Panc1 (cell line): ENCODE measurements around the gene LMOD1. TPM values are rescaled to one million over a fixed set of nuclear protein-coding genes. Genes with fewer than 3 reads are reported as not detected.

Experiments
- ATAC-seq: fragments of 200-7000 bp; cut with Tn5 transposase; 2 replicates; pipeline ENCODE4 v1.9.1; 2020; ENCODE audit warnings: mild to moderate bottlenecking, moderate library complexity
- BruUV-seq: library from RNA; stranded (reverse); fragments of 400-500 nt; replicated peaks from 2 replicates; lab custom pipeline; 2021; lab: Mats Ljungman, UMichigan
- CTCF ChIA-PET: fragments of 300-600 bp; sonication (Branson Sonifier 250); formaldehyde crosslinking; loops from one replicate; lab custom pipeline; 2022; ENCODE audit warnings: antibody characterized with exemption; lab: Charles Lee
- POLR2A ChIA-PET: fragments of 300-600 bp; sonication (Branson Sonifier 250); formaldehyde crosslinking; loops from one replicate; lab custom pipeline; 2022; ENCODE audit warnings: antibody characterized with exemption; lab: Charles Lee
- DNase-seq: peaks from one replicate; pipeline ENCODE4 v3.0.0-alpha.2; 2010; ENCODE audit warnings: low read depth, low spot score
- H3K27ac ChIP-seq: 2 replicates; pipeline ENCODE4 v1.5.1; 2011; ENCODE audit warnings: mild to moderate bottlenecking, low read length, inconsistent platforms
- H3K27me3 ChIP-seq: fragments of 200-500 bp; sonication (Bioruptor generic); 2 replicates; pipeline ENCODE4 v1.6.0; 2014; ENCODE audit warnings: low read length, inconsistent platforms; ENCODE audit not compliant: control insufficient read depth, insufficient read depth
- H3K36me3 ChIP-seq: fragments of 200-500 bp; sonication (Bioruptor generic); 2 replicates; pipeline ENCODE4 v1.5.1; 2014; ENCODE audit warnings: inconsistent platforms, mild to moderate bottlenecking, low read length, moderate library complexity; ENCODE audit not compliant: control insufficient read depth, insufficient read depth
- H3K4me1 ChIP-seq: 2 replicates; pipeline ENCODE4 v1.5.1; 2011; ENCODE audit warnings: inconsistent platforms, mild to moderate bottlenecking, low read length, moderate library complexity; ENCODE audit not compliant: control insufficient read depth, insufficient read depth
- H3K4me3 ChIP-seq, 2 experiments: 2 replicates each; pipeline ENCODE4 v1.5.1; 2011 to 2012; ENCODE audit warnings: low read depth in 2 of 2, low read length in 2 of 2, mild to moderate bottlenecking in 2 of 2, inconsistent platforms in 1 of 2, moderate library complexity in 1 of 2
- H3K9me3 ChIP-seq: fragments of 200-500 bp; sonication (Bioruptor generic); 2 replicates; pipeline ENCODE4 v1.5.1; 2014; ENCODE audit warnings: low read depth, mild to moderate bottlenecking, inconsistent platforms, low read length, moderate library complexity; ENCODE audit not compliant: control insufficient read depth, insufficient read depth
- POLR2AphosphoS5 ChIP-seq: IDR thresholded peaks from 2 replicates; pipeline ENCODE4 v1.6.1; 2012; ENCODE audit warnings: mild to moderate bottlenecking, low read depth, low read length, moderate library complexity
- SIN3A ChIP-seq: IDR thresholded peaks from 2 replicates; pipeline ENCODE4 v1.6.1; 2012; ENCODE audit warnings: low read depth, mild to moderate bottlenecking, low read length, moderate library complexity, borderline replicate concordance; ENCODE audit not compliant: insufficient read depth
- TCF7L2 ChIP-seq: IDR thresholded peaks from 2 replicates; pipeline ENCODE4 v1.6.1; 2011; ENCODE audit warnings: mild to moderate bottlenecking, low read depth, low read length, inconsistent platforms
- in situ Hi-C: cut with HindIII; loops from 2 replicates; pipeline ENCODE4 v1.10.0; 2016; ENCODE audit warnings: low sequenced_read_pairs, low pct_unique_long_range_greater_than_20kb
- intact Hi-C: fragments of 100-400 bp; cut with micrococcal nuclease; formaldehyde crosslinking; loops from one replicate; pipeline ENCODE4 v1.10.0; 2022; ENCODE audit not compliant: unreplicated experiment
- total RNA-seq: library from RNA; stranded (reverse); gene quantifications from one replicate; pipeline ENCODE4 v1.2.1, GENCODE V29; 2021; ENCODE audit not compliant: unreplicated experiment
- TF ChIP-seq, protein P1 (sequence below), 2 experiments: IDR thresholded peaks; 2 replicates each; pipeline ENCODE4 v1.6.1; 2011 to 2012; ENCODE audit warnings: low read depth in 2 of 2, control low read depth in 1 of 2, low read length in 1 of 2, mild to moderate bottlenecking in 1 of 2, moderate library complexity in 1 of 2; ENCODE audit not compliant: insufficient read depth in 1 of 2
- TF ChIP-seq, protein P2 (sequence below): fragments of 450-650 bp; IDR thresholded peaks from 2 replicates; pipeline ENCODE4 v1.5.1; 2017; ENCODE audit warnings: mild to moderate bottlenecking

The LMOD1 gene
- total RNA-seq, 1 experiment from 2014 or later: 0.13 TPM

DNA sequence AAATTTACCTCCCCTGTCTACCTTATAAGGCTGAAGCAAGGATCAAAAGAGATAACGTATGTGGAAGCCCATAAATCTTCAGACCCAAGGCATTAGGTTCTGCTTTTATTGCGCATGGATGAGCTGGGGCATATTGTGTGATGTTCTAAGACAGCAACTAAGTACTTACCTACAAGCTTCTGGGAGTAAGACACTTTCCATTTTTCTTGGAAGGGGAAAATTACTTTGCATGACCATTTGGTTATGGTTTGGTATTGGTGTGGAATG is 21.1 kb downstream of the LMOD1 start:
- Histone ChIP-seq H3K27ac (no peak overlapping the region), H3K36me3 (no peaks in the 10 kb centered on the region), H3K4me1 (no peaks in the 10 kb centered on the region), H3K4me3 (no peak overlapping the region), H3K27me3 (peaks cover 2% of the 10 kb centered on the region; the same call in 1 of the 2 replicates), H3K9me3 (no peaks in the 10 kb centered on the region)
- ATAC-seq (no peak), DNase-seq (no peak)
- in situ Hi-C loops: no loop called here
- ChIA-PET CTCF (interaction anchor here (0.7 kb wide), 1 partner anchor 646 kb away, joined by 4 read pairs; no protein-coding TSS in a partner anchor), POLR2A (no interaction called here)
- TF ChIP-seq POLR2AphosphoS5 (no peak), SIN3A (no peak), TCF7L2 (no peak)
- TF ChIP-seq, protein P1, sequence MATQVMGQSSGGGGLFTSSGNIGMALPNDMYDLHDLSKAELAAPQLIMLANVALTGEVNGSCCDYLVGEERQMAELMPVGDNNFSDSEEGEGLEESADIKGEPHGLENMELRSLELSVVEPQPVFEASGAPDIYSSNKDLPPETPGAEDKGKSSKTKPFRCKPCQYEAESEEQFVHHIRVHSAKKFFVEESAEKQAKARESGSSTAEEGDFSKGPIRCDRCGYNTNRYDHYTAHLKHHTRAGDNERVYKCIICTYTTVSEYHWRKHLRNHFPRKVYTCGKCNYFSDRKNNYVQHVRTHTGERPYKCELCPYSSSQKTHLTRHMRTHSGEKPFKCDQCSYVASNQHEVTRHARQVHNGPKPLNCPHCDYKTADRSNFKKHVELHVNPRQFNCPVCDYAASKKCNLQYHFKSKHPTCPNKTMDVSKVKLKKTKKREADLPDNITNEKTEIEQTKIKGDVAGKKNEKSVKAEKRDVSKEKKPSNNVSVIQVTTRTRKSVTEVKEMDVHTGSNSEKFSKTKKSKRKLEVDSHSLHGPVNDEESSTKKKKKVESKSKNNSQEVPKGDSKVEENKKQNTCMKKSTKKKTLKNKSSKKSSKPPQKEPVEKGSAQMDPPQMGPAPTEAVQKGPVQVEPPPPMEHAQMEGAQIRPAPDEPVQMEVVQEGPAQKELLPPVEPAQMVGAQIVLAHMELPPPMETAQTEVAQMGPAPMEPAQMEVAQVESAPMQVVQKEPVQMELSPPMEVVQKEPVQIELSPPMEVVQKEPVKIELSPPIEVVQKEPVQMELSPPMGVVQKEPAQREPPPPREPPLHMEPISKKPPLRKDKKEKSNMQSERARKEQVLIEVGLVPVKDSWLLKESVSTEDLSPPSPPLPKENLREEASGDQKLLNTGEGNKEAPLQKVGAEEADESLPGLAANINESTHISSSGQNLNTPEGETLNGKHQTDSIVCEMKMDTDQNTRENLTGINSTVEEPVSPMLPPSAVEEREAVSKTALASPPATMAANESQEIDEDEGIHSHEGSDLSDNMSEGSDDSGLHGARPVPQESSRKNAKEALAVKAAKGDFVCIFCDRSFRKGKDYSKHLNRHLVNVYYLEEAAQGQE (IDR thresholded peaks at IDR 0.05; ENCODE audit: insufficient read depth in 1 of 2, low read depth in 2 of 2, low read length in 1 of 2): no peak
- TF ChIP-seq, protein P2, sequence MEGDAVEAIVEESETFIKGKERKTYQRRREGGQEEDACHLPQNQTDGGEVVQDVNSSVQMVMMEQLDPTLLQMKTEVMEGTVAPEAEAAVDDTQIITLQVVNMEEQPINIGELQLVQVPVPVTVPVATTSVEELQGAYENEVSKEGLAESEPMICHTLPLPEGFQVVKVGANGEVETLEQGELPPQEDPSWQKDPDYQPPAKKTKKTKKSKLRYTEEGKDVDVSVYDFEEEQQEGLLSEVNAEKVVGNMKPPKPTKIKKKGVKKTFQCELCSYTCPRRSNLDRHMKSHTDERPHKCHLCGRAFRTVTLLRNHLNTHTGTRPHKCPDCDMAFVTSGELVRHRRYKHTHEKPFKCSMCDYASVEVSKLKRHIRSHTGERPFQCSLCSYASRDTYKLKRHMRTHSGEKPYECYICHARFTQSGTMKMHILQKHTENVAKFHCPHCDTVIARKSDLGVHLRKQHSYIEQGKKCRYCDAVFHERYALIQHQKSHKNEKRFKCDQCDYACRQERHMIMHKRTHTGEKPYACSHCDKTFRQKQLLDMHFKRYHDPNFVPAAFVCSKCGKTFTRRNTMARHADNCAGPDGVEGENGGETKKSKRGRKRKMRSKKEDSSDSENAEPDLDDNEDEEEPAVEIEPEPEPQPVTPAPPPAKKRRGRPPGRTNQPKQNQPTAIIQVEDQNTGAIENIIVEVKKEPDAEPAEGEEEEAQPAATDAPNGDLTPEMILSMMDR: no peak
- intact Hi-C loops: no loop called here
- BruUV-seq: no TSS peak

DNA sequence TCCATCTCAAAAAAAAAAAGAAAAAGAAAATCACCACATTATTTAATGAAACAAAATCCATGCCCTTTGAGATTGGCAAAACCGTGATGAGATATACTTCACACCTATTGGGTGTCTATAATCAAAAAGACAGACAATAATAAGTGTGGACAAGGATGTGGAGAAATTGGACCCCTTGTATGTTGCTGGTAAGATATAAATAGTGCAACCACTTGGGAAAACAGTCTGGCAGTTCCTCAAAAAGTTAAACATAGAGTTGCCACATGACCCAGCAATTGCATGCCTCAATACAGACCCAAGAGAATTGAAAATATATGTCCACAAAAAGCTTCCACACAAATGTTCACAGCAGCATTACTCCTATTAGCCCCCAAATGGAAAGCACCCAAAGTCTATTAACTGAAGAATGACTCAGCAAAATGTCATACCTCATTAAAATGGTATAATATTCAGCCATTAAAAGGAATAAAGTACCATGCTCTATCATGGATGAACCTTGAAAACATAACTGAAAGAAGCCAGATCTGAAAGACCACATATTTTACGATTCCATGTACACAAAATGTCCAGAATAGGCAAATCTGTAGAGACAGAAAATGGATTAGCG is 24.3 kb downstream of the LMOD1 start:
- Histone ChIP-seq H3K27ac (no peak overlapping the region; the same call in 1 of the 2 replicates), H3K36me3 (no peaks in the 10 kb centered on the region), H3K4me1 (no peaks in the 10 kb centered on the region), H3K27me3 (no peaks in the 10 kb centered on the region), H3K4me3 (no peak overlapping the region), H3K9me3 (no peaks in the 10 kb centered on the region)
- no peak for ATAC-seq
- POLR2A ChIA-PET: no interaction called here
- TF ChIP-seq POLR2AphosphoS5 (no peak), SIN3A (no peak), TCF7L2 (no peak)
- TF ChIP-seq, protein P1 (IDR thresholded peaks at IDR 0.05; ENCODE audit: insufficient read depth in 1 of 2, low read depth in 2 of 2, low read length in 1 of 2): no peak
- TF ChIP-seq, protein P2: no peak
- CTCF ChIA-PET: no interaction called here
- in situ Hi-C loops (no loop called here), intact Hi-C loops (no loop called here)
- no peak for DNase-seq
- no TSS peak for BruUV-seq
